K562 (cell line): Measurements from ENCODE around the gene CPED1. TPM values are rescaled to one million over a fixed set of nuclear protein-coding genes. Genes with fewer than 3 reads are reported as not detected.

Experiments used
- CBFB ChIP-seq: sonication (generic); formaldehyde crosslinking; IDR thresholded peaks from 2 replicates; pipeline ENCODE4 v1.4.0; 2020; ENCODE audit warnings: mild to moderate bottlenecking, missing genetic modification reagents
- COPS2 ChIP-seq: fragments of 450-650 bp; conservative IDR thresholded peaks from 2 replicates; pipeline ENCODE4 v1.6.1; 2016; ENCODE audit warnings: mild to moderate bottlenecking, moderate library complexity
- DLX4 ChIP-seq: fragments of 250-450 bp; sonication (Bioruptor Pico); IDR thresholded peaks from 2 replicates; pipeline ENCODE4 v1.6.1; 2021; ENCODE audit warnings: mild to moderate bottlenecking
- GTF3C2 ChIP-seq: IDR thresholded peaks from 3 replicates; pipeline ENCODE4 v1.6.1; 2011; ENCODE audit warnings: borderline replicate concordance, mild to moderate bottlenecking, moderate library complexity; ENCODE audit not compliant: insufficient read length; ENCODE audit errors: extremely low read depth
- HNRNPK ChIP-seq: fragments of 200-400 bp; formaldehyde crosslinking; IDR thresholded peaks from one replicate; pipeline ENCODE4 v1.6.1; 2018; ENCODE audit warnings: mild to moderate bottlenecking, low read depth, low read length; ENCODE audit not compliant: poor library complexity, severe bottlenecking
- KLF1 ChIP-seq: fragments of 450-650 bp; IDR thresholded peaks from 2 replicates; pipeline ENCODE4 v1.6.1; 2016; ENCODE audit warnings: missing genetic modification characterization, missing compliant biosample characterization
- NR2C1 ChIP-seq, 2 experiments: fragments of 450-650 bp; IDR thresholded peaks; 2 replicates each; pipeline ENCODE4 v1.6.1; 2017; ENCODE audit warnings: mild to moderate bottlenecking in 2 of 2, antibody characterized with exemption in 1 of 2, inconsistent platforms in 1 of 2, missing compliant biosample characterization in 1 of 2, missing genetic modification characterization in 1 of 2
- PHB2 ChIP-seq: fragments of 450-650 bp; IDR thresholded peaks from 2 replicates; pipeline ENCODE4 v1.6.1; 2017; ENCODE audit warnings: low read depth
- PML ChIP-seq: IDR thresholded peaks from 2 replicates; pipeline ENCODE4 v1.6.1; 2012; ENCODE audit warnings: low read length, inconsistent platforms
- POLR3A ChIP-seq: IDR thresholded peaks from 2 replicates; pipeline ENCODE4 v1.6.1; 2011; ENCODE audit warnings: borderline replicate concordance, mild to moderate bottlenecking, moderate library complexity; ENCODE audit not compliant: insufficient read length, insufficient read depth; ENCODE audit errors: extremely low read depth
- PURB ChIP-seq: sonication (generic); formaldehyde crosslinking; IDR thresholded peaks from 2 replicates; pipeline ENCODE4 v1.9.0; 2021; ENCODE audit warnings: low read depth, mild to moderate bottlenecking, missing genetic modification reagents
- RAD51 ChIP-seq: fragments of 450-650 bp; IDR thresholded peaks from 2 replicates; pipeline ENCODE4 v1.7.1; 2016; ENCODE audit warnings: low read depth, mild to moderate bottlenecking, borderline replicate concordance
- RFX1 ChIP-seq: fragments of 450-650 bp; IDR thresholded peaks from 2 replicates; pipeline ENCODE4 v1.6.1; 2016; ENCODE audit warnings: mild to moderate bottlenecking, moderate library complexity
- SP1 ChIP-seq: sonication (generic); formaldehyde crosslinking; IDR thresholded peaks from 2 replicates; pipeline ENCODE4 v1.8.1; 2022; ENCODE audit warnings: mild to moderate bottlenecking, missing genetic modification reagents
- TEAD1 ChIP-seq, 2 experiments: fragments of 450-650 bp in 1 of 2; sonication (generic) in 1 of 2; formaldehyde crosslinking; IDR thresholded peaks; 2 replicates each; pipeline versions ENCODE4 v1.4.0 to v1.8.0; 2020 to 2022; ENCODE audit warnings: mild to moderate bottlenecking in 2 of 2, missing genetic modification reagents in 1 of 2
- THRAP3 ChIP-seq: fragments of 450-650 bp; IDR thresholded peaks from 2 replicates; pipeline ENCODE4 v1.6.1; 2016; ENCODE audit warnings: mild to moderate bottlenecking, inconsistent platforms, borderline replicate concordance
- XRCC3 ChIP-seq: fragments of 450-650 bp; IDR thresholded peaks from 2 replicates; pipeline ENCODE4 v1.6.1; 2017; ENCODE audit warnings: mild to moderate bottlenecking, moderate library complexity
- YBX1 ChIP-seq: fragments of 450-650 bp; IDR thresholded peaks from 2 replicates; pipeline ENCODE4 v1.7.1; 2016; ENCODE audit warnings: mild to moderate bottlenecking
- ZBTB1 ChIP-seq: sonication (generic); formaldehyde crosslinking; IDR thresholded peaks from 2 replicates; pipeline ENCODE4 v1.8.1; 2023; ENCODE audit warnings: missing genetic modification reagents, low read depth, mild to moderate bottlenecking, borderline replicate concordance
- ZBTB5 ChIP-seq: fragments of 450-650 bp; IDR thresholded peaks from 2 replicates; pipeline ENCODE4 v1.6.1; 2017; ENCODE audit warnings: antibody characterized with exemption
- ZC3H11A ChIP-seq: IDR thresholded peaks from 2 replicates; pipeline ENCODE4 v1.6.1; 2012; ENCODE audit warnings: low read depth, low read length, improper control_type of control experiment
- ZNF133 ChIP-seq: fragments of 250-450 bp; sonication (Bioruptor Pico); IDR thresholded peaks from 2 replicates; pipeline ENCODE4 v1.4.0; 2020; ENCODE audit warnings: mild to moderate bottlenecking
- ZNF511 ChIP-seq: sonication (generic); formaldehyde crosslinking; IDR thresholded peaks from 2 replicates; pipeline ENCODE4 v1.8.0; 2022; ENCODE audit warnings: mild to moderate bottlenecking, missing genetic modification reagents
- ZNF696 ChIP-seq: fragments of 250-450 bp; sonication (Bioruptor Pico); conservative IDR thresholded peaks from 2 replicates; pipeline ENCODE4 v1.4.0; 2020; ENCODE audit warnings: mild to moderate bottlenecking, moderate library complexity
- polyA plus RNA-seq, 8 experiments: library from polyadenylated mRNA; depleted of rRNA in 4 of 8; stranded (reverse) in 5 of 8; unstranded in 3 of 8; fragments of >200 nt; fragmentation: Nextera tagmentation in 2 of 8; fragmentation: Illumina TruSeq in 1 of 8; extraction: Ambion mirVana in 2 of 8; extraction: Trizol in 1 of 8; gene quantifications; 2 replicates each; pipeline versions ENCODE4 v1.2.1 to v1.2.3, GENCODE V29; 2011 to 2014; ENCODE audit warnings: inconsistent platforms in 1 of 8, missing spikeins in 1 of 8
- total RNA-seq, 7 experiments: library from RNA; depleted of rRNA in 6 of 7; stranded (reverse); fragments of >200 nt in 6 of 7; fragmentation: Illumina TruSeq in 2 of 7; extraction: Trizol in 2 of 7; gene quantifications; 2 replicates each; pipeline versions ENCODE4 v1.2.1 to v1.2.3, GENCODE V29; 2011 to 2021; ENCODE audit warnings: low replicate concordance in 1 of 7

The CPED1 gene
- total and polyA plus RNA-seq, 9 of the 15 experiments (the other 6 are each of a cell fraction or from before 2014, with no cell fraction given) = 195 to 393 (median 290) TPM

GRCh38 chr7:120988591-120989256 is at the start of gene CPED1 (continued):
- TF ChIP-seq COPS2 (no peak), PML (peak; percentile 41), KLF1 (tag) (no peak), POLR3A (no peak), ZBTB5 (0 out of 2 replicates have a peak, but pooled peaks have one; percentile 10), YBX1 (no peak), ZC3H11A (no peak), GTF3C2 (no peak), HNRNPK (no peak), ZNF696 (CRISPR knock-in tag) (no peak), RFX1 (no peak), PURB (no peak), NR2C1 (IDR thresholded peaks at IDR 0.05) (no peak), NR2C1 (tag; IDR thresholded peaks at IDR 0.05) (no peak), ZNF511 (CRISPR knock-in tag) (peak; percentile 66; the same call in 1 of the 2 replicates), SP1 (CRISPR knock-in tag) (peak; percentile 17; the same call in 1 of the 2 replicates), ZBTB1 (no peak; the same call in 1 of the 2 replicates), DLX4 (CRISPR knock-in tag) (no peak), RAD51 (no peak), CBFB (CRISPR knock-in tag) (no peak), PHB2 (no peak), ZNF133 (CRISPR knock-in tag) (no peak), THRAP3 (peak; percentile 58; the same call in 1 of the 2 replicates), XRCC3 (no peak), TEAD1 (CRISPR knock-in tag; IDR thresholded peaks at IDR 0.05) (peak; percentile 19 to 53; a peak in 2 of 4 replicates)
